Stomach (tissue), 4 donors: ENCODE measurements around the gene TMEM165.

ENCODE experiments used
- EP300 ChIP-seq: sonication (generic); formaldehyde crosslinking; IDR thresholded peaks from one replicate; pipeline ENCODE4 v1.6.1; 2017; ENCODE audit warnings: antibody characterized with exemption
- POLR2A ChIP-seq, 4 donors: fragments of 450-650 bp; IDR thresholded peaks; one replicate each; pipeline ENCODE4 v1.6.1; 2016; ENCODE audit warnings: antibody characterized with exemption in 4 of 4, control low read depth in 2 of 4, mild to moderate bottlenecking in 1 of 4, moderate library complexity in 1 of 4
- TF ChIP-seq, protein P1 (sequence below), 7 experiments: fragments of 450-650 bp in 4 of 7; fragments of 200-600 bp in 3 of 7; sonication (generic) in 3 of 7; IDR thresholded peaks; one replicate each; pipeline ENCODE4 v1.5.1; 2016 to 2019; ENCODE audit warnings: antibody characterized with exemption in 7 of 7, control low read depth in 2 of 7, mild to moderate bottlenecking in 1 of 7

DNA sequence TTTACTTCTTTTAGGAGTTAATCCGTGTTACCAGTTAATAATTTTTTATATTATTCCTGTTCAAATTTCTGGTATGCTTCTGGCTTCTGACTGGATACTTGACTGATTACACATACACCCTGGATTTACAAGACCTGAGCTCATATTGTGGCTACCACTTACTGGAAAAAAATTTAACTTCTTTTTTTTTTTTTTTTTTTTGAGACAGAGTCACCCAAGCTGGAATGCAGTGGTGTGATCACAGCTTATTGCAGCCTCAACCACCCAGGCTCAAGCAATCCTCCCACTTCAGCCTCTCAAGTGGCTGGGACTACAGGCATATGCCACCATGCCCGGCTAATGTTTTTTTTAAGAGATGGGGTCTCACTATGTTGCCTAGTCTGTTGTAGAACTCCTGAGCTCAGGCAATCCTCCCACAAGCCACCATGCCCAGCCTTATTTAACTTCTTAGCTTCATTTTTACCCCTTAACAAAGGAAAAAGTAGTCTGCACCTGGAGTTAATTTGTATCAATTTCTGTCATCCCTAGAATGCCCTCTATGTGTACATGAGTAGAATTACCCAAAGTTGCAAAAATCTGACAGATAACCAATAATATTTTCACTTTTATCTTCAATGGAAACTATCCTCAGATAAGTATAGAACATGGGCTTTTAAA, 50.3 kb downstream of the TMEM165 start:
- TF ChIP-seq, protein P1, sequence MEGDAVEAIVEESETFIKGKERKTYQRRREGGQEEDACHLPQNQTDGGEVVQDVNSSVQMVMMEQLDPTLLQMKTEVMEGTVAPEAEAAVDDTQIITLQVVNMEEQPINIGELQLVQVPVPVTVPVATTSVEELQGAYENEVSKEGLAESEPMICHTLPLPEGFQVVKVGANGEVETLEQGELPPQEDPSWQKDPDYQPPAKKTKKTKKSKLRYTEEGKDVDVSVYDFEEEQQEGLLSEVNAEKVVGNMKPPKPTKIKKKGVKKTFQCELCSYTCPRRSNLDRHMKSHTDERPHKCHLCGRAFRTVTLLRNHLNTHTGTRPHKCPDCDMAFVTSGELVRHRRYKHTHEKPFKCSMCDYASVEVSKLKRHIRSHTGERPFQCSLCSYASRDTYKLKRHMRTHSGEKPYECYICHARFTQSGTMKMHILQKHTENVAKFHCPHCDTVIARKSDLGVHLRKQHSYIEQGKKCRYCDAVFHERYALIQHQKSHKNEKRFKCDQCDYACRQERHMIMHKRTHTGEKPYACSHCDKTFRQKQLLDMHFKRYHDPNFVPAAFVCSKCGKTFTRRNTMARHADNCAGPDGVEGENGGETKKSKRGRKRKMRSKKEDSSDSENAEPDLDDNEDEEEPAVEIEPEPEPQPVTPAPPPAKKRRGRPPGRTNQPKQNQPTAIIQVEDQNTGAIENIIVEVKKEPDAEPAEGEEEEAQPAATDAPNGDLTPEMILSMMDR (IDR thresholded peaks at IDR 0.05), result no peak
- TF ChIP-seq POLR2A (IDR thresholded peaks at IDR 0.05) (no peak), EP300 (no peak)
